ENCODE measurements around the gene EBF3.

DNA sequence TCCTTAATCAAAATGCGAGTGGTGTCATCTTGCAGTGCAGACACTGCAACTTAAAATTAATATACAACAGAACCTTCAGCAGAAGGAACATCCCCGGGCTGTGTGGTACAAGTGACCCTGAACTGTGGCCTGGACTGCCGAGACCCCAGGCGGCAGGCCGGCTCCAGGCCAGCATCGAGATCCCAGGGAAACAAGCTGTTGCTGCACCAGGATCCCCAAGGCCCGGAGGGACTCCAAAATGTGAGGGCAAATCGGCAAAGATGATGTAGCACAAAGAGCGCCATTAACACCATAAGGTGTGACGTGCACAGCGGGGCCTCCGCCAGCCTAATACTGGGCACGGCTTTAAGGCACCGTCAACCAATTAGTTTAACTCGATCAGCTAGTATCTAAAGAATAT lies 73.9 kb downstream of the EBF3 start:
- no peak for TF ChIP-seq POLR2AphosphoS5 (IDR thresholded peaks at IDR 0.05; ENCODE audit: low read depth, low read length)
- TF ChIP-seq POLR2A (IDR thresholded peaks at IDR 0.05; ENCODE audit: low read depth, low read length), result no peak
- no peak for TF ChIP-seq TAF1 (IDR thresholded peaks at IDR 0.05; ENCODE audit: borderline replicate concordance, low read depth, low read length)

Data from GM12892 (cell line).